HG03066 (cell line): ENCODE measurements around the gene COL28A1.
"Not testable (repeated sequence)": the region's sequence is repeated elsewhere in the genome, so short reads cannot be mapped to it uniquely, and the experiment has no call there.

Experiments
- ATAC-seq: cut with Tn5 transposase; IDR thresholded peaks from one replicate; pipeline ENCODE4 v1.9.1; 2021; ENCODE audit warnings: low read depth; ENCODE audit not compliant: unreplicated experiment

COL28A1 gene

GRCh38 chr7:7562736-7563135 lies 27.1 kb upstream of the COL28A1 start:
- ATAC-seq: no peak

- ATAC-seq: not testable (repeated sequence)
Measured at GRCh38 chr7:7561591-7561990, 25.9 kb upstream of the COL28A1 start.

- ATAC-seq: no peak
Measured at GRCh38 chr7:7557252-7557651, 21.6 kb upstream of the COL28A1 start.

GRCh38 chr7:7556852-7557251 lies 21.2 kb upstream of the COL28A1 start:
- ATAC-seq: no peak

GRCh38 chr7:7554649-7555575 lies 19.2 kb upstream of the COL28A1 start:
- ATAC-seq: no peak

- no peak for ATAC-seq
Measured at GRCh38 chr7:7554021-7554432, 18.4 kb upstream of the COL28A1 start.

GRCh38 chr7:7553386-7553785 lies 17.7 kb upstream of the COL28A1 start:
- ATAC-seq: no peak

- ATAC-seq: no peak
Measured at GRCh38 chr7:7552199-7552598, 16.5 kb upstream of the COL28A1 start.

GRCh38 chr7:7550663-7551062 lies 15.0 kb upstream of the COL28A1 start:
- ATAC-seq: no peak

GRCh38 chr7:7548407-7548806 lies 12.7 kb upstream of the COL28A1 start:
- ATAC-seq: no peak

GRCh38 chr7:7542251-7542835 lies 6.7 kb upstream of the COL28A1 start:
- ATAC-seq: no peak

- ATAC-seq: no peak
Measured at GRCh38 chr7:7539711-7540110, 4.0 kb upstream of the COL28A1 start.

GRCh38 chr7:7539152-7539551 lies 3.5 kb upstream of the COL28A1 start:
- ATAC-seq: no peak

- ATAC-seq: no peak
Measured at GRCh38 chr7:7537711-7538110, 2.0 kb upstream of the COL28A1 start.

- ATAC-seq: no peak
Measured at GRCh38 chr7:7536396-7537019, 835 bp upstream of the COL28A1 start.

GRCh38 chr7:7533831-7534430 lies 1.7 kb downstream of the COL28A1 start:
- ATAC-seq: no peak

- ATAC-seq: no peak
Measured at GRCh38 chr7:7529328-7529727, 6.3 kb downstream of the COL28A1 start.

- ATAC-seq: no peak
Measured at GRCh38 chr7:7527047-7527446, 8.6 kb downstream of the COL28A1 start.

GRCh38 chr7:7526006-7526405 lies 9.7 kb downstream of the COL28A1 start:
- no peak for ATAC-seq

GRCh38 chr7:7524121-7524520 lies 11.6 kb downstream of the COL28A1 start:
- no peak for ATAC-seq

- no peak for ATAC-seq
Measured at GRCh38 chr7:7522421-7522820, 13.3 kb downstream of the COL28A1 start.
